ENCODE measurements around the gene UBTF.

Gene UBTF

GRCh38 chr17:44192750-44193149 is 26.7 kb downstream of the UBTF start:
- TF ChIP-seq CTCF (IDR thresholded peaks at IDR 0.05; ENCODE audit: insufficient read depth, missing control alignments), result no peak
- no peak for FAIRE-seq
- DNase-seq (ENCODE audit: insufficient read length, low spot score), result no peak

GRCh38 chr17:44191941-44192496 is 27.5 kb downstream of the UBTF start:
- TF ChIP-seq CTCF (IDR thresholded peaks at IDR 0.05; ENCODE audit: insufficient read depth, missing control alignments), result no peak
- DNase-seq (ENCODE audit: insufficient read length, low spot score), result no peak
- FAIRE-seq, result no peak

- no peak for DNase-seq (ENCODE audit: insufficient read length, low spot score)
- FAIRE-seq, result no peak
- TF ChIP-seq CTCF (IDR thresholded peaks at IDR 0.05; ENCODE audit: insufficient read depth, missing control alignments), result no peak
Measured at GRCh38 chr17:44191369-44191768, 28.1 kb downstream of the UBTF start.

- no peak for FAIRE-seq
- TF ChIP-seq CTCF (IDR thresholded peaks at IDR 0.05; ENCODE audit: insufficient read depth, missing control alignments), result no peak
- DNase-seq (ENCODE audit: insufficient read length, low spot score), result no peak
Measured at GRCh38 chr17:44190481-44190880, 29.0 kb downstream of the UBTF start.

GRCh38 chr17:44188576-44189403 is 30.7 kb downstream of the UBTF start:
- DNase-seq (ENCODE audit: insufficient read length, low spot score) (no peak), FAIRE-seq (no peak)
- TF ChIP-seq CTCF (IDR thresholded peaks at IDR 0.05; ENCODE audit: insufficient read depth, missing control alignments), result no peak

- DNase-seq (ENCODE audit: insufficient read length, low spot score) (peak; percentile 66), FAIRE-seq (no peak)
- no peak for TF ChIP-seq CTCF (IDR thresholded peaks at IDR 0.05; ENCODE audit: insufficient read depth, missing control alignments)
Measured at GRCh38 chr17:44187131-44187899, 32.2 kb downstream of the UBTF start.

Data from D721Med (cell line).